Endothelial cell of umbilical vein (primary cell): ENCODE results near the gene MBL2. TPM values are rescaled to one million over a fixed set of nuclear protein-coding genes. Genes with fewer than 3 reads are reported as not detected.

Source experiments
- BruUV-seq: library from RNA; stranded (reverse); fragments of 400-500 nt; replicated peaks from 2 replicates; lab custom pipeline; 2021; lab: Mats Ljungman, UMichigan
- CTCF ChIA-PET: fragments of 300-600, 350-600 bp; sonication (Branson Sonifier 250); formaldehyde crosslinking; loops from one replicate; lab custom pipeline; 2021; ENCODE audit warnings: antibody characterized with exemption, inconsistent platforms; lab: Charles Lee
- POLR2A ChIA-PET: fragments of 300-600, 350-600 bp; sonication (Branson Sonifier 250); formaldehyde crosslinking; loops from one replicate; lab custom pipeline; 2021; ENCODE audit warnings: antibody characterized with exemption, inconsistent platforms; lab: Charles Lee
- DNase-seq: peaks from one replicate; pipeline ENCODE4 v3.0.0-alpha.2; 2011; ENCODE audit warnings: low read depth, low spot score
- FAIRE-seq: peaks from 2 replicates; lab custom pipeline; 2011; peaks lifted over from hg19 to GRCh38; lab: Jason Lieb, UNC
- H2AFZ ChIP-seq: 2 replicates; pipeline ENCODE4 v1.6.0; 2012; ENCODE audit warnings: low read depth, low read length, control low read depth, inconsistent platforms
- H3K27ac ChIP-seq: 2 replicates; pipeline ENCODE4 v1.5.1; 2011; ENCODE audit warnings: low read depth, mild to moderate bottlenecking, control low read depth, low read length, moderate library complexity; ENCODE audit not compliant: insufficient read depth
- H3K27me3 ChIP-seq, 2 experiments: 2 replicates each; pipeline versions ENCODE4 v1.6.0 to v1.6.1; 2011; ENCODE audit warnings: low read length in 2 of 2, mixed read lengths in 1 of 2; ENCODE audit not compliant: control insufficient read depth in 2 of 2, insufficient read depth in 2 of 2
- H3K36me3 ChIP-seq, 2 experiments: 2 replicates in 1 of 2; 3 replicates in 1 of 2; pipeline ENCODE4 v1.5.1; 2011; ENCODE audit warnings: low read length in 2 of 2, mild to moderate bottlenecking in 1 of 2, moderate library complexity in 1 of 2; ENCODE audit not compliant: control insufficient read depth in 2 of 2, insufficient read depth in 2 of 2; ENCODE audit errors: extremely low read depth in 1 of 2
- H3K4me1 ChIP-seq: 3 replicates; pipeline ENCODE4 v1.5.1; 2011; ENCODE audit warnings: mild to moderate bottlenecking, low read length; ENCODE audit not compliant: control insufficient read depth, insufficient read depth; ENCODE audit errors: extremely low read depth
- H3K4me2 ChIP-seq: 2 replicates; pipeline ENCODE4 v1.6.1; 2011; ENCODE audit warnings: low read length, control low read depth, mixed read lengths; ENCODE audit not compliant: insufficient read depth
- H3K4me3 ChIP-seq, 3 experiments: fragments of 200-600 bp in 1 of 3; sonication (generic), shearing (Covaris generic) in 1 of 3; replicated peaks in 1 of 3; 2 replicates each; pipeline ENCODE4 v1.5.1; 2011 to 2016; ENCODE audit warnings: control low read depth in 3 of 3, low read length in 3 of 3, mild to moderate bottlenecking in 2 of 3, inconsistent platforms in 1 of 3, low read depth in 1 of 3, moderate library complexity in 1 of 3; ENCODE audit not compliant: insufficient read depth in 1 of 3
- H3K79me2 ChIP-seq: 2 replicates; pipeline ENCODE4 v1.6.0; 2012; ENCODE audit warnings: low read length, inconsistent platforms; ENCODE audit not compliant: control insufficient read depth, insufficient read depth
- H3K9ac ChIP-seq: replicated peaks from 2 replicates; pipeline ENCODE3; 2011; ENCODE audit warnings: low read length, control low read depth; ENCODE audit not compliant: insufficient read depth; ENCODE audit errors: extremely low read depth
- H3K9me1 ChIP-seq: replicated peaks from 3 replicates; pipeline ENCODE4 v1.6.0; 2011; ENCODE audit warnings: mild to moderate bottlenecking, low read length; ENCODE audit not compliant: control insufficient read depth, insufficient read depth; ENCODE audit errors: extremely low read depth
- H3K9me3 ChIP-seq: replicated peaks from 2 replicates; pipeline ENCODE4 v1.5.1; 2012; ENCODE audit warnings: low read length, inconsistent platforms; ENCODE audit not compliant: control insufficient read depth, insufficient read depth
- H4K20me1 ChIP-seq: replicated peaks from 2 replicates; pipeline ENCODE3; 2011; ENCODE audit warnings: mild to moderate bottlenecking, low read length; ENCODE audit not compliant: control insufficient read depth, insufficient read depth; ENCODE audit errors: extremely low read depth
- EZH2 ChIP-seq: IDR thresholded peaks from 2 replicates; pipeline ENCODE4 v1.6.1; 2012; ENCODE audit warnings: borderline replicate concordance, low read depth, mild to moderate bottlenecking, moderate library complexity, low read length, inconsistent platforms; ENCODE audit not compliant: severe bottlenecking
- FOS ChIP-seq: IDR thresholded peaks from 2 replicates; pipeline ENCODE4 v1.6.1; 2011; ENCODE audit warnings: mild to moderate bottlenecking, low read length, moderate library complexity, borderline replicate concordance; ENCODE audit not compliant: insufficient read depth
- GATA2 ChIP-seq: IDR thresholded peaks from 2 replicates; pipeline ENCODE4 v1.7.0; 2011; ENCODE audit warnings: low read depth, mild to moderate bottlenecking, moderate library complexity, mixed read lengths, low read length; ENCODE audit not compliant: insufficient read length, insufficient read depth
- JUN ChIP-seq: IDR thresholded peaks from 2 replicates; pipeline ENCODE4 v1.6.1; 2011; ENCODE audit warnings: borderline replicate concordance, low read depth; ENCODE audit not compliant: insufficient read length, insufficient read depth
- MYC ChIP-seq: IDR thresholded peaks from one replicate; pipeline ENCODE4 v1.6.1; 2011; ENCODE audit warnings: mild to moderate bottlenecking, low read depth, low read length
- POLR2A ChIP-seq: IDR thresholded peaks from 2 replicates; pipeline ENCODE4 v1.6.1; 2012; ENCODE audit warnings: low read depth, mild to moderate bottlenecking, control low read depth, low read length
- POLR2AphosphoS5 ChIP-seq: IDR thresholded peaks from 2 replicates; pipeline ENCODE4 v1.6.1; 2012; ENCODE audit warnings: low read depth, mild to moderate bottlenecking, control low read depth, low read length, moderate library complexity; ENCODE audit not compliant: insufficient read depth
- dilution Hi-C: fragments of 300-500 bp; cut with MboI; formaldehyde crosslinking; loops from one replicate; pipeline ENCODE4 v1.15.0; 2019; ENCODE audit warnings: low sequenced_read_pairs; ENCODE audit not compliant: extremely low pct_ligation_motif_present
- intact Hi-C: fragments of 100-400 bp; cut with micrococcal nuclease; formaldehyde crosslinking; loops from one replicate; pipeline ENCODE4 v1.10.0; 2022
- polyA plus RNA-seq, 4 experiments: library from polyadenylated mRNA; depleted of rRNA in 3 of 4; stranded (reverse) in 3 of 4; unstranded in 1 of 4; fragments of >200 nt; gene quantifications; 2 replicates each; pipeline versions ENCODE4 v1.2.1 to v1.2.3, GENCODE V29; 2011 to 2012; ENCODE audit warnings: missing spikeins in 1 of 4
- total RNA-seq: library from RNA; stranded (reverse); gene quantifications from 2 replicates; pipeline ENCODE4 v1.2.3, GENCODE V29; 2021
- TF ChIP-seq, protein P1 (sequence below), 2 donors: IDR thresholded peaks; 1 replicate in 1 of 2; 2 replicates in 1 of 2; pipeline ENCODE4 v1.5.1; 2011; ENCODE audit warnings: low read length in 2 of 2, mild to moderate bottlenecking in 2 of 2, moderate library complexity in 2 of 2, control low read depth in 1 of 2, inconsistent platforms in 1 of 2, low read depth in 1 of 2; ENCODE audit not compliant: insufficient read depth in 1 of 2; ENCODE audit errors: extremely low read depth in 1 of 2
- TF ChIP-seq, protein P2 (sequence below): IDR thresholded peaks from 2 replicates; pipeline ENCODE4 v1.6.1; 2011; ENCODE audit not compliant: insufficient read depth, insufficient read length

The MBL2 gene
- total and polyA plus RNA-seq, 2 donors (not counting 3 experiments of a cell fraction or from before 2014, with no cell fraction given), result not detected

DNA sequence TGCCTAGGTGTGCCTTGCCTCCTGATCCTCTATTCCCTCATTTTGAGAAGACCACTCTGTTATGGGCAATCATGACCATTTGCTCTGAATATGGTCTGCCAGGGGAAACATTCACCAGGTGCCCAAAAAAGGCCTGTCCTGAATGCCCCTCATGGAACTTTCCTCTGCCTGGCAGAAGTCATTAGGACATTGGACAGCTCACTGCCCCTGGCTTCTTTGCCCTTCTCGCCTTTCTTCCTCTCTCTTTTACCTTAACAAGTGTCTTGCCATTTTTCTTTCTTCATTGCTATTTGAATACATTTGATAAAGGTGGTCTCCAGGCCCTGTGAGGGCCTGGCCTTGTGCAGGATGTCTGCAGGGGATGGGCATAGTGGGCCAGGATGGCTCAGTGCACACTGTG is 20.3 kb downstream of the MBL2 start:
- Histone ChIP-seq H3K4me2 (no peak overlapping the region), H3K4me1 (no peaks in the 10 kb centered on the region), H3K79me2 (no peaks in the 10 kb centered on the region), H3K27ac (no peak overlapping the region), H2AFZ (no peak overlapping the region), H3K27me3 (peaks cover 7 to 11% of the 10 kb centered on the region in 2 experiments), H3K4me3 (no peak overlapping the region), H4K20me1 (no peaks in the 10 kb centered on the region), H3K9ac (no peak overlapping the region), H3K9me1 (no peaks in the 10 kb centered on the region), H3K9me3 (no peaks in the 10 kb centered on the region), H3K36me3 (no peaks in the 10 kb centered on the region)
- BruUV-seq, result no TSS peak
- intact Hi-C loops (no loop called here), dilution Hi-C loops (no loop called here)
- no peak for DNase-seq
- FAIRE-seq, result no peak
- TF ChIP-seq, protein P1, sequence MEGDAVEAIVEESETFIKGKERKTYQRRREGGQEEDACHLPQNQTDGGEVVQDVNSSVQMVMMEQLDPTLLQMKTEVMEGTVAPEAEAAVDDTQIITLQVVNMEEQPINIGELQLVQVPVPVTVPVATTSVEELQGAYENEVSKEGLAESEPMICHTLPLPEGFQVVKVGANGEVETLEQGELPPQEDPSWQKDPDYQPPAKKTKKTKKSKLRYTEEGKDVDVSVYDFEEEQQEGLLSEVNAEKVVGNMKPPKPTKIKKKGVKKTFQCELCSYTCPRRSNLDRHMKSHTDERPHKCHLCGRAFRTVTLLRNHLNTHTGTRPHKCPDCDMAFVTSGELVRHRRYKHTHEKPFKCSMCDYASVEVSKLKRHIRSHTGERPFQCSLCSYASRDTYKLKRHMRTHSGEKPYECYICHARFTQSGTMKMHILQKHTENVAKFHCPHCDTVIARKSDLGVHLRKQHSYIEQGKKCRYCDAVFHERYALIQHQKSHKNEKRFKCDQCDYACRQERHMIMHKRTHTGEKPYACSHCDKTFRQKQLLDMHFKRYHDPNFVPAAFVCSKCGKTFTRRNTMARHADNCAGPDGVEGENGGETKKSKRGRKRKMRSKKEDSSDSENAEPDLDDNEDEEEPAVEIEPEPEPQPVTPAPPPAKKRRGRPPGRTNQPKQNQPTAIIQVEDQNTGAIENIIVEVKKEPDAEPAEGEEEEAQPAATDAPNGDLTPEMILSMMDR (IDR thresholded peaks at IDR 0.05; ENCODE audit: extremely low read depth in 1 of 2, insufficient read depth in 1 of 2, low read depth in 1 of 2, low read length in 2 of 2), result no peak
- no peak for TF ChIP-seq POLR2AphosphoS5
- no peak for TF ChIP-seq POLR2A
- no peak for TF ChIP-seq MYC
- TF ChIP-seq, protein P2, sequence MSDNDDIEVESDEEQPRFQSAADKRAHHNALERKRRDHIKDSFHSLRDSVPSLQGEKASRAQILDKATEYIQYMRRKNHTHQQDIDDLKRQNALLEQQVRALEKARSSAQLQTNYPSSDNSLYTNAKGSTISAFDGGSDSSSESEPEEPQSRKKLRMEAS, result no peak
- no peak for TF ChIP-seq JUN
- CTCF ChIA-PET, result no interaction called here
- POLR2A ChIA-PET, result no interaction called here

DNA sequence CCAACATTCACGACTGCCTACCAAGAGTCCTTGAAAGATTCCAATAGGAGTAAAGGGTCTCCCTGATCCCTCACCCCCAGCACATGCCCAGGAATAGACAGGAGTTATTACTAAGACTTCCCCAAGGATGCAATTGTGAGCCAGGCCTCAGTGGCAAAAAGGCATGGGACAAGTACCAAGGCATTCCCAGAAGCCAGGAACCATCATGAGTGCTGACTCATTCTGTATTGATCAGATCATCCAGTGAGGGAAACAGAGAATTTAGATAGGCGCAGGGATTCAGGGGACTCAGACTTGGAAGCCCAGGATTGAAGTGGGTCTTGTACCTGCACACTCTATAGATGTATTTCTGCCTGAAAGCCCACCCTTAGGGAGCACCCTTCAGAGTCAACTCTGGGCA is 21.2 kb downstream of the MBL2 start:
- DNase-seq (no peak), FAIRE-seq (no peak)
- POLR2A ChIA-PET, result no interaction called here
- Histone ChIP-seq H3K27ac (no peak overlapping the region), H3K4me2 (no peak overlapping the region), H3K9me1 (no peaks in the 10 kb centered on the region), H3K36me3 (no peaks in the 10 kb centered on the region), H4K20me1 (no peaks in the 10 kb centered on the region), H3K4me3 (no peak overlapping the region), H3K9me3 (no peaks in the 10 kb centered on the region), H3K79me2 (no peaks in the 10 kb centered on the region), H3K4me1 (no peaks in the 10 kb centered on the region), H3K9ac (no peak overlapping the region), H2AFZ (no peak overlapping the region), H3K27me3 (peaks cover 4 to 7% of the 10 kb centered on the region in 2 experiments)
- no TSS peak for BruUV-seq
- CTCF ChIA-PET, result no interaction called here
- dilution Hi-C loops, result no loop called here
- intact Hi-C loops, result no loop called here
- TF ChIP-seq GATA2, result no peak
- TF ChIP-seq, protein P1 (IDR thresholded peaks at IDR 0.05; ENCODE audit: extremely low read depth in 1 of 2, insufficient read depth in 1 of 2, low read depth in 1 of 2, low read length in 2 of 2), result no peak
- TF ChIP-seq POLR2A, result no peak
- TF ChIP-seq POLR2AphosphoS5, result no peak
- no peak for TF ChIP-seq FOS
- TF ChIP-seq JUN, result no peak
- TF ChIP-seq, protein P2, result no peak
- no peak for TF ChIP-seq EZH2
- TF ChIP-seq MYC, result no peak
